CD14-positive monocyte (primary cell): Measurements from ENCODE around the gene RPL18A. TPM values are rescaled to one million over a fixed set of nuclear protein-coding genes. Genes with fewer than 3 reads are reported as not detected.

ENCODE experiments used
- DNase-seq, 3 donors: peaks; one replicate each; pipeline ENCODE4 v3.0.0-alpha.2; 2011 to 2022
- H2AFZ ChIP-seq: 2 replicates; pipeline ENCODE4 v1.6.0; 2012; ENCODE audit warnings: mild to moderate bottlenecking, low read depth, low read length, inconsistent platforms; ENCODE audit not compliant: insufficient read depth, poor library complexity, severe bottlenecking
- H3K27ac ChIP-seq, 2 donors: 1 replicate in 1 of 2; 2 replicates in 1 of 2; pipeline ENCODE4 v1.5.1; 2012 to 2013; ENCODE audit warnings: low read length in 2 of 2, control low read depth in 1 of 2, inconsistent platforms in 1 of 2, low read depth in 1 of 2, mild to moderate bottlenecking in 1 of 2
- H3K27me3 ChIP-seq, 2 donors: one replicate each; pipeline versions ENCODE4 v1.6.0 to v1.6.1; 2011 to 2013; ENCODE audit warnings: low read length in 2 of 2; ENCODE audit not compliant: control insufficient read depth in 2 of 2, insufficient read depth in 2 of 2
- H3K36me3 ChIP-seq, 2 donors: replicated peaks in 1 of 2; 1 replicate in 1 of 2; 2 replicates in 1 of 2; pipeline versions ENCODE4 v1.5.1 to v1.6.1; 2012 to 2013; ENCODE audit warnings: low read length in 2 of 2, control low read depth in 1 of 2, inconsistent platforms in 1 of 2, mild to moderate bottlenecking in 1 of 2; ENCODE audit not compliant: insufficient read depth in 2 of 2, control insufficient read depth in 1 of 2
- H3K4me1 ChIP-seq, 2 donors: 1 replicate in 1 of 2; 2 replicates in 1 of 2; pipeline versions ENCODE4 v1.5.1 to v1.6.1; 2012 to 2013; ENCODE audit warnings: low read length in 2 of 2, control low read depth in 1 of 2, inconsistent platforms in 1 of 2, mild to moderate bottlenecking in 1 of 2, moderate library complexity in 1 of 2; ENCODE audit not compliant: insufficient read depth in 2 of 2, control insufficient read depth in 1 of 2
- H3K4me2 ChIP-seq: replicated peaks from 2 replicates; pipeline ENCODE3; 2012; ENCODE audit warnings: low read length, moderate library complexity, mild to moderate bottlenecking; ENCODE audit not compliant: poor library complexity, severe bottlenecking; ENCODE audit errors: extremely low read depth
- H3K4me3 ChIP-seq, 3 experiments: fragments of 200-600 bp in 1 of 3; sonication (generic) in 1 of 3; replicated peaks in 1 of 3; 1 replicate in 2 of 3; 2 replicates in 1 of 3; pipeline ENCODE4 v1.5.1; 2011 to 2013; ENCODE audit warnings: low read length in 3 of 3, mild to moderate bottlenecking in 3 of 3, control low read depth in 2 of 3, low read depth in 2 of 3, inconsistent platforms in 1 of 3, moderate library complexity in 1 of 3
- H3K79me2 ChIP-seq: 2 replicates; pipeline ENCODE4 v1.6.0; 2012; ENCODE audit warnings: mild to moderate bottlenecking, control low read depth, inconsistent platforms, low read length, moderate library complexity; ENCODE audit not compliant: insufficient read depth
- H3K9ac ChIP-seq: 2 replicates; pipeline ENCODE4 v1.6.0; 2017; ENCODE audit warnings: low read length, mild to moderate bottlenecking; ENCODE audit not compliant: insufficient read depth, poor library complexity, severe bottlenecking
- H3K9me3 ChIP-seq, 2 donors: replicated peaks in 1 of 2; 1 replicate in 1 of 2; 2 replicates in 1 of 2; pipeline versions ENCODE4 v1.5.1 to v1.6.1; 2012 to 2013; ENCODE audit warnings: low read length in 2 of 2, control low read depth in 1 of 2; ENCODE audit not compliant: control insufficient read depth in 1 of 2, insufficient read depth in 1 of 2
- H4K20me1 ChIP-seq: 2 replicates; pipeline ENCODE4 v1.6.0; 2012; ENCODE audit warnings: mild to moderate bottlenecking, low read length, control low read depth, moderate library complexity; ENCODE audit not compliant: insufficient read depth
- H3K27ac Mint-ChIP-seq, 7 donors: one replicate each; pipeline ENCODE4 v1.8.0; 2020; ENCODE audit warnings: mild to moderate bottlenecking in 7 of 7, mixed read lengths in 7 of 7, moderate library complexity in 6 of 7, inconsistent platforms in 2 of 7
- H3K27me3 Mint-ChIP-seq, 3 donors: one replicate each; pipeline ENCODE4 v1.8.0; 2021 to 2022; ENCODE audit warnings: low read depth in 3 of 3, mild to moderate bottlenecking in 3 of 3, mixed read lengths in 3 of 3, moderate library complexity in 3 of 3, inconsistent platforms in 1 of 3
- H3K36me3 Mint-ChIP-seq, 2 donors: one replicate each; pipeline ENCODE4 v1.8.0; 2020; ENCODE audit warnings: mixed read lengths in 2 of 2, inconsistent platforms in 1 of 2, mild to moderate bottlenecking in 1 of 2
- H3K4me1 Mint-ChIP-seq: one replicate; pipeline ENCODE4 v1.8.0; 2020; ENCODE audit warnings: mild to moderate bottlenecking, mixed read lengths
- H3K4me3 Mint-ChIP-seq, 2 donors: one replicate each; pipeline ENCODE4 v1.8.0; 2020; ENCODE audit warnings: mild to moderate bottlenecking in 2 of 2, mixed read lengths in 2 of 2, moderate library complexity in 1 of 2
- H3K9me3 Mint-ChIP-seq, 7 donors: one replicate each; pipeline ENCODE4 v1.8.0; 2020 to 2022; ENCODE audit warnings: mixed read lengths in 7 of 7, mild to moderate bottlenecking in 6 of 7, moderate library complexity in 6 of 7, inconsistent platforms in 2 of 7
- WGBS: methylation state at CpG from one replicate; pipeline ENCODE4 v1.1.5; 2013; ENCODE audit warnings: missing lambda C conversion rate; ENCODE audit not compliant: insufficient coverage; 5-methylcytosine and 5-hydroxymethylcytosine counted together
- intact Hi-C, 2 donors: fragments of 100-400 bp; cut with micrococcal nuclease; formaldehyde crosslinking; loops; one replicate each; pipeline versions ENCODE4 v1.15.0 to v1.15.1; 2023
- polyA plus RNA-seq, 3 donors: library from polyadenylated mRNA; depleted of rRNA in 1 of 3; unstranded in 2 of 3; stranded (reverse) in 1 of 3; fragments of 300-500 nt in 2 of 3; fragments of >200 nt in 1 of 3; fragmentation: Illumina TruSeq in 2 of 3; gene quantifications; 1 replicate in 2 of 3; 2 replicates in 1 of 3; pipeline ENCODE4 v1.2.3, GENCODE V29; 2012 to 2021
- TF ChIP-seq, protein P1 (sequence below): fragments of 200-600 bp; IDR thresholded peaks from one replicate; pipeline ENCODE4 v1.8.0; 2022; ENCODE audit warnings: antibody characterized with exemption, mild to moderate bottlenecking

RPL18A gene
- polyA plus RNA-seq, 3 donors = 1,189 to 1,285 (median 1,268) TPM

DNA sequence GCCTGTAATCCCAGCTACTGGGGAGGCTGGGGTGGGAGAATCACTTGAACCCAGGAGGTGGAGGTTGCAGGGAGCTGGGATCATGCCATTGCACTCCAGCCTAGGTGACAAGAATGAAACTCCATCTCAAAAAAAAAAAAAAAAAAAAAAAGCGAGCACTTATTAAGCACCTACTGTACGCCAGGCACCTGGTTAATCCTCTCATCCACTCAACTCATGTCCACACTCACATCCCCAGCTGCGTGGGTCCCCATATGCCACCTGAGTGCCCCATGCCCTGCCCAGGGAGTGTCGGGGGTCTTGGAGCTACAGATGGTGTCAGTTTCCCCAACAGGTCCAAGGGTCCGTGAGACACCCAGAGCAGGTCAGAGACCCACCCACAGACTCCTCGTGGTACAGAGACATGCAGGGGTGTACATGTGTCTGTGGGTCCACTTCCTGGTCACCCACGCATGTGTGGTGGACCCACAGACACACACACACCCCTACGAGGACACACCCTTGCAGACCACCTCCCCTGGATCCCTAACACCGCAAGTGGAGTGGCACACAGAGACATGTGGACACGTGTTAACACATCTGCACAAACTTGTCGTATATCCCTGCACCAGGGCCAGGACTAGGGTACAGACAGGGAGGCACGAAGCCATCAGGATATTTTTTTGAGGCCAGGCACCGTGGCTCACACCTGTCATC is 41.9 kb upstream of the RPL18A start:
- Histone ChIP-seq H3K79me2 (no peaks in the 10 kb centered on the region), H2AFZ (no peak overlapping the region), H3K4me3 (no peak overlapping the region), H3K4me2 (no peak overlapping the region), H3K4me1 (no peaks in the 10 kb centered on the region), H3K27ac (no peak overlapping the region), H4K20me1 (no peaks in the 10 kb centered on the region), H3K9me3 (no peaks in the 10 kb centered on the region), H3K36me3 (no peaks in the 10 kb centered on the region), H3K27me3 (no peaks in the 10 kb centered on the region), H3K9ac (no peak overlapping the region)
- Mint-ChIP-seq H3K27me3 (peaks cover 4 to 16% (median 8%) of the 10 kb centered on the region in 3 donors), H3K4me1 (no peaks in the 10 kb centered on the region), H3K9me3 (peaks cover 0 to 1% (median 0%) of the 10 kb centered on the region in 7 donors), H3K36me3 (no peaks in the 10 kb centered on the region), H3K27ac (no peak overlapping the region), H3K4me3 (no peak overlapping the region)
- no peak for DNase-seq
- intact Hi-C loops = no loop called here
- 93% methylated on average over 10 of the region's 13 CpGs for WGBS
- TF ChIP-seq, protein P1, sequence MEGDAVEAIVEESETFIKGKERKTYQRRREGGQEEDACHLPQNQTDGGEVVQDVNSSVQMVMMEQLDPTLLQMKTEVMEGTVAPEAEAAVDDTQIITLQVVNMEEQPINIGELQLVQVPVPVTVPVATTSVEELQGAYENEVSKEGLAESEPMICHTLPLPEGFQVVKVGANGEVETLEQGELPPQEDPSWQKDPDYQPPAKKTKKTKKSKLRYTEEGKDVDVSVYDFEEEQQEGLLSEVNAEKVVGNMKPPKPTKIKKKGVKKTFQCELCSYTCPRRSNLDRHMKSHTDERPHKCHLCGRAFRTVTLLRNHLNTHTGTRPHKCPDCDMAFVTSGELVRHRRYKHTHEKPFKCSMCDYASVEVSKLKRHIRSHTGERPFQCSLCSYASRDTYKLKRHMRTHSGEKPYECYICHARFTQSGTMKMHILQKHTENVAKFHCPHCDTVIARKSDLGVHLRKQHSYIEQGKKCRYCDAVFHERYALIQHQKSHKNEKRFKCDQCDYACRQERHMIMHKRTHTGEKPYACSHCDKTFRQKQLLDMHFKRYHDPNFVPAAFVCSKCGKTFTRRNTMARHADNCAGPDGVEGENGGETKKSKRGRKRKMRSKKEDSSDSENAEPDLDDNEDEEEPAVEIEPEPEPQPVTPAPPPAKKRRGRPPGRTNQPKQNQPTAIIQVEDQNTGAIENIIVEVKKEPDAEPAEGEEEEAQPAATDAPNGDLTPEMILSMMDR = no peak

DNA sequence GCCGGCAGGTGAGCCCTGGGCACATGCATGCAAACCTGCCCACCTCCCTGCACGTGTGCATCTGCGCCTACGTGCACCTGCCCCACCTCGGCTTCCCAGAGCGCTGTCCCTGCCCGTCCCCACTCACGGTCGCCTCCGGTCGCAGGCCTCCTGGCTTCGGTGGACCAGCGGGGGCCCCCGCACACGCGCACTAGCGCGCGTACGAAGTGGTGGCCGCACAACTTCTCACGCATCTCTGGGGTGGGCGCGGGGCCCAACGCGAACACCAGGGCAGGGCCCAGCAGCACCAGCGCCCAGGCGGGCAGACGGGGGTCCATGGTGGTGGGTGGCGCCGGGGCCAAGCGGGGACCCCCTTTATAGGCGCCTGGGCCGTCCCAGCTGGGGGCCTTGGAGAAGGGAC is 38.5 kb upstream of the RPL18A start, which contains the start of gene INSL3:
TSS of gene INSL3 (minus strand) at position 330 of the 400 bp plus-strand sequence. CDS start at position 317, 13 bp downstream.
- Mint-ChIP-seq H3K9me3 (peaks cover 0 to 3% (median 0%) of the 10 kb centered on the region in 7 donors), H3K36me3 (peaks cover 3 to 10% of the 10 kb centered on the region in 2 donors), H3K4me3 (no peak within 1 kb of the TSS), H3K4me1 (no peaks in the 10 kb centered on the region), H3K27ac (peak within 1 kb of the TSS in 1 of 7 donors; percentile 50), H3K27me3 (peaks cover 5 to 16% (median 6%) of the 10 kb centered on the region in 3 donors)
- H3K9ac ChIP-seq = no peak within 1 kb of the TSS
- H3K27me3 ChIP-seq = no peaks in the 10 kb centered on the region
- no peaks in the 10 kb centered on the region for H4K20me1 ChIP-seq
- H3K79me2 ChIP-seq = no peaks in the 10 kb centered on the region
- H3K4me2 ChIP-seq = no peak within 1 kb of the TSS
- 90% methylated on average over 34 of the region's 34 CpGs for WGBS
- no peak within 1 kb of the TSS for H2AFZ ChIP-seq
- H3K9me3 ChIP-seq = no peaks in the 10 kb centered on the region
- H3K27ac ChIP-seq = no peak within 1 kb of the TSS
- H3K4me1 ChIP-seq = no peaks in the 10 kb centered on the region
- no peak for DNase-seq
- H3K36me3 ChIP-seq = no peaks in the 10 kb centered on the region
- H3K4me3 ChIP-seq = no peak within 1 kb of the TSS
- intact Hi-C loops = no loop called here
- TF ChIP-seq, protein P1 = no peak
